GM12878 (cell line): Measurements from ENCODE around the gene ENDOU. TPM values are rescaled to one million over a fixed set of nuclear protein-coding genes. Genes with fewer than 3 reads are reported as not detected.

Experiments used
- ATAC-seq: fragments of 200-7000 bp; cut with Tn5 transposase; 3 replicates; pipeline ENCODE4 v1.9.1; 2020; ENCODE audit warnings: mild to moderate bottlenecking, moderate library complexity
- Bru-seq: library from RNA; stranded (reverse); fragments of 400-500 nt; gene quantifications from one replicate; lab custom pipeline; 2021; lab: Mats Ljungman, UMichigan
- BruChase-seq, 2 experiments: library from RNA; stranded (reverse); fragments of 400-500 nt; gene quantifications; one replicate each; lab custom pipeline; 2021; lab: Mats Ljungman, UMichigan
- BruUV-seq: library from RNA; stranded (reverse); fragments of 400-500 nt; replicated peaks from 2 replicates; lab custom pipeline; 2021; lab: Mats Ljungman, UMichigan
- CTCF ChIA-PET: fragments of 300-600 bp; sonication (Branson Sonifier 250); formaldehyde crosslinking; extraction: SDS; loops from one replicate; lab custom pipeline; 2021; ENCODE audit warnings: inconsistent platforms; lab: Yijun Ruan, JAX
- POLR2A ChIA-PET: fragments of 350-600 bp; formaldehyde crosslinking; extraction: SDS; loops from one replicate; lab custom pipeline; 2021; ENCODE audit warnings: inconsistent platforms; lab: Charles Lee
- RAD21 ChIA-PET: fragments of 300-600 bp; sonication (Branson Sonifier 250); formaldehyde crosslinking; loops from one replicate; lab custom pipeline; 2023; ENCODE audit warnings: antibody characterized with exemption; ENCODE audit not compliant: unreplicated experiment; lab: Charles Lee
- SMC1A ChIA-PET: fragments of 300-600 bp; sonication (Branson Sonifier 250); formaldehyde crosslinking; loops from one replicate; lab custom pipeline; 2023; ENCODE audit not compliant: unreplicated experiment, uncharacterized antibody; lab: Charles Lee
- DNase-seq: peaks from one replicate; pipeline ENCODE4 v3.0.0-alpha.2; 2011; ENCODE audit warnings: low read depth, low spot score
- FAIRE-seq: peaks from 3 replicates; lab custom pipeline; 2011; peaks lifted over from hg19 to GRCh38; lab: Jason Lieb, UNC
- H2AFZ ChIP-seq: 2 replicates; pipeline ENCODE4 v1.6.0; 2011; ENCODE audit warnings: low read depth, low read length, control low read depth; ENCODE audit not compliant: control insufficient read depth
- H3K27ac ChIP-seq: 2 replicates; pipeline ENCODE4 v1.5.1; 2011; ENCODE audit warnings: control low read depth; ENCODE audit not compliant: control insufficient read depth, insufficient read depth
- H3K27me3 ChIP-seq, 2 experiments: replicated peaks in 1 of 2; 2 replicates each; pipeline versions ENCODE4 v1.6.0 to v1.6.1; 2011; ENCODE audit warnings: low read length in 1 of 2; ENCODE audit not compliant: control insufficient read depth in 2 of 2, insufficient read depth in 2 of 2
- H3K36me3 ChIP-seq, 2 experiments: 2 replicates each; pipeline ENCODE4 v1.5.1; 2011; ENCODE audit warnings: low read length in 1 of 2; ENCODE audit not compliant: control insufficient read depth in 2 of 2, insufficient read depth in 2 of 2
- H3K4me1 ChIP-seq: 2 replicates; pipeline ENCODE4 v1.6.1; 2011; ENCODE audit warnings: mild to moderate bottlenecking, low read length, moderate library complexity, mixed read lengths; ENCODE audit not compliant: control insufficient read depth, insufficient read depth
- H3K4me2 ChIP-seq: 2 replicates; pipeline ENCODE4 v1.6.0; 2011; ENCODE audit warnings: control low read depth; ENCODE audit not compliant: control insufficient read depth, insufficient read depth
- H3K4me3 ChIP-seq: fragments of 200-600 bp; sonication (generic); 2 replicates; pipeline ENCODE4 v1.5.1; 2016
- H3K79me2 ChIP-seq: 2 replicates; pipeline ENCODE4 v1.6.0; 2011; ENCODE audit warnings: low read length; ENCODE audit not compliant: control insufficient read depth, insufficient read depth
- H3K9ac ChIP-seq: 2 replicates; pipeline ENCODE4 v1.8.0; 2011; ENCODE audit warnings: low read length, control low read depth, mixed read lengths; ENCODE audit not compliant: control insufficient read depth, insufficient read depth
- H3K9me3 ChIP-seq: replicated peaks from 3 replicates; pipeline ENCODE4 v1.5.1; 2011; ENCODE audit warnings: mild to moderate bottlenecking, low read length; ENCODE audit not compliant: control insufficient read depth, insufficient read depth
- H4K20me1 ChIP-seq: 2 replicates; pipeline ENCODE4 v1.6.0; 2011; ENCODE audit not compliant: control insufficient read depth, insufficient read depth
- TCF7 ChIP-seq: IDR thresholded peaks from 2 replicates; pipeline ENCODE4 v1.6.1; 2014; ENCODE audit warnings: antibody characterized with exemption, borderline replicate concordance
- WGBS: methylation state at CpG from one replicate; pipeline ENCODE4 v1.1.6; 2016; ENCODE audit warnings: low lambda C conversion rate; ENCODE audit not compliant: insufficient replicate concordance, insufficient coverage; ENCODE audit errors: missing lambda C conversion rate; 5-methylcytosine and 5-hydroxymethylcytosine counted together
- in situ Hi-C: fragments of 300-500 bp; cut with MboI; formaldehyde crosslinking; loops from 9 replicates; pipeline ENCODE4 v1.14.3; 2018; ENCODE audit warnings: mixed read lengths
- intact Hi-C: fragments of 100-400 bp; cut with micrococcal nuclease; formaldehyde crosslinking; loops from one replicate; pipeline ENCODE4 v1.14.2; 2022; ENCODE audit not compliant: unreplicated experiment
- long read RNA-seq, 2 experiments: library from polyadenylated mRNA; unstranded; transcript quantifications; one replicate each; pipeline ENCODE4 v2.0.0, GENCODE V29; 2019 to 2020
- polyA minus RNA-seq, 3 experiments: library from RNA; depleted of rRNA, polyadenylated mRNA; stranded (reverse); fragments of >200 nt; gene quantifications; 2 replicates each; pipeline ENCODE4 v1.2.3, GENCODE V29; 2011
- polyA plus RNA-seq, 11 experiments: library from polyadenylated mRNA; depleted of rRNA in 4 of 11; unstranded in 6 of 11; stranded (reverse) in 5 of 11; fragments of >200 nt; fragmentation: Nextera tagmentation in 4 of 11; fragmentation: Illumina TruSeq in 1 of 11; extraction: Ambion mirVana in 4 of 11; extraction: Trizol in 1 of 11; gene quantifications; 1 replicate in 1 of 11; 2 replicates in 10 of 11; pipeline versions ENCODE4 v1.2.1 to v1.2.3, GENCODE V29; 2011 to 2016; ENCODE audit warnings: inconsistent platforms in 2 of 11, missing spikeins in 2 of 11, low read depth in 1 of 11
- total RNA-seq, 4 experiments: library from RNA; depleted of rRNA in 3 of 4; stranded (reverse); fragments of >200 nt in 3 of 4; fragmentation: Illumina TruSeq in 1 of 4; extraction: Trizol in 1 of 4; gene quantifications; 2 replicates each; pipeline versions ENCODE4 v1.2.1 to v1.2.3, GENCODE V29; 2013 to 2021

Gene ENDOU, protein sequence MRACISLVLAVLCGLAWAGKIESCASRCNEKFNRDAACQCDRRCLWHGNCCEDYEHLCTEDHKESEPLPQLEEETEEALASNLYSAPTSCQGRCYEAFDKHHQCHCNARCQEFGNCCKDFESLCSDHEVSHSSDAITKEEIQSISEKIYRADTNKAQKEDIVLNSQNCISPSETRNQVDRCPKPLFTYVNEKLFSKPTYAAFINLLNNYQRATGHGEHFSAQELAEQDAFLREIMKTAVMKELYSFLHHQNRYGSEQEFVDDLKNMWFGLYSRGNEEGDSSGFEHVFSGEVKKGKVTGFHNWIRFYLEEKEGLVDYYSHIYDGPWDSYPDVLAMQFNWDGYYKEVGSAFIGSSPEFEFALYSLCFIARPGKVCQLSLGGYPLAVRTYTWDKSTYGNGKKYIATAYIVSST
- not detected in 2 replicates for total RNA-seq (2013; cell fraction: nucleolus; rRNA removed)
- total RNA-seq (2014; rRNA removed), result 0.17 TPM in 1 of 2 replicates, not detected in the other
- 0.09 TPM in 1 of 2 replicates, not detected in the other for total RNA-seq (2014; rRNA removed; fragmentation: Illumina TruSeq; extraction: Trizol)
- 0.21 TPM in 1 of 2 replicates, not detected in the other for total RNA-seq (2021)
- polyA plus RNA-seq (2011; ENCODE audit: low read depth), result 0.13 TPM
- 0.03 TPM in 1 of 2 replicates, not detected in the other for polyA plus RNA-seq (2011; rRNA removed)
- polyA plus RNA-seq (2011; cell fraction: cytosol; rRNA removed), result not detected in 2 replicates
- 0.09 TPM in 1 of 2 replicates, not detected in the other for polyA plus RNA-seq (2011; cell fraction: nucleus; rRNA removed)
- polyA plus RNA-seq (2012), result 0.16 TPM in 1 of 2 replicates, not detected in the other
- 0.10 and 0.19 TPM in 2 replicates for polyA plus RNA-seq (2014; fragmentation: Illumina TruSeq; extraction: Trizol)
- polyA plus RNA-seq (2014; fragmentation: Nextera tagmentation; extraction: Ambion mirVana), result under 1 TPM in 1 of 2 experiments, not detected in 1; 0.15 TPM
- 0.08 and 0.11 TPM in 2 replicates for polyA plus RNA-seq (2014; rRNA removed)
- polyA plus RNA-seq (2016; fragmentation: Nextera tagmentation; extraction: Ambion mirVana), result not detected
- polyA minus RNA-seq (2011; rRNA and poly(A)+ RNA removed), result not detected in 2 replicates
- not detected in 2 replicates for polyA minus RNA-seq (2011; cell fraction: cytosol; rRNA and poly(A)+ RNA removed)
- polyA minus RNA-seq (2011; cell fraction: nucleus; rRNA and poly(A)+ RNA removed), result not detected in 2 replicates
- Bru-seq, nascent RNA, result percentile 25 among the genes with signal in this experiment
- BruChase-seq, experiment 1, labeled RNA remaining after a 6-hour chase, result percentile 33 among the genes with signal in this experiment
- percentile 25 among the genes with signal in this experiment for BruChase-seq, experiment 2, labeled RNA remaining after a 2-hour chase
- long read RNA-seq, experiment 1, result 0 reads
- long read RNA-seq, experiment 2, result 0 reads

DNA sequence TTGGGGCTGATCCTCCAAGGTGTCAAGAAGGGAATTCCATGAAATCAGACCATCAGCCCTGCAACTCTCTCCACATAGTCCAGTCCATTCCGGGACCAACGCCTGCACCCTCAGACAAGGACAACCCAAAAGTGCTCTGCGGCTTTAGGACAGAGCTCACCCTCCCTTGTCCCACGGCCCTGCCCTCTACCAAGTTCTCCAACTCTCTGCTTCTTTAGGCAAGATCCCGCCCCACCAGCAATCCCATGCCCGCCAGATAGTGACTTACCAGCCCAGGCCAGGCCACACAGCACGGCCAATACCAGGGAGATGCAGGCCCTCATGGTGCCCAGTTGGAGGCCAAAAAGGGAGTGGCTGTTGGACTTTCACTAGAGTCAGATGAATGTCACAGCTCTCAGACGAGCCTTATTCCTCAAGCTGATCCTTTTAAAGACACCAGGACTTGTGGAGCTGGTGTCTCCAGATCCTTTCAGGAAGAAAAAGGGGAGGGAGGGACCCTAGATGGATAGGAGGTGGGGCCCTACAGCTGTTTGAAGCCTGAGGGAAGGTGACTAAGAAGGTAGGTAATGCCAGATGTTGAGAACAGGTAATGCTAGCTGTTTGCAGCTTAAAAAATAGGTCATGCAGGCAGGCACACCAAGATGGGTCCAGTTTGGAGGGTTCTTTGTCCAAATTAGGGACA, at the start of gene ENDOU:
Gene ENDOU, minus strand, starts transcription at position 400 of the 682 bp plus-strand sequence. Its CDS starts 77 bp downstream, at position 323.
- POLR2A ChIA-PET, result interaction anchor here (1.3 kb wide), 1 partner anchor 35 kb away, joined by 3 read pairs; no protein-coding TSS in a partner anchor
- FAIRE-seq, result no peak

More for the DNA sequence above, at the start of gene ENDOU:
- intact Hi-C loops, result no loop called here
- in situ Hi-C loops, result no loop called here
- Histone ChIP-seq H2AFZ (peak within 1 kb of the TSS; percentile 16; the same call in 1 of the 2 replicates), H3K27ac (no peak within 1 kb of the TSS), H3K4me1 (peaks cover 18% of the 10 kb centered on the region), H3K4me3 (no peak within 1 kb of the TSS), H4K20me1 (no peaks in the 10 kb centered on the region), H3K79me2 (no peaks in the 10 kb centered on the region), H3K36me3 (no peaks in the 10 kb centered on the region; a peak in 1 of 4 replicates), H3K27me3 (no peaks in the 10 kb centered on the region), H3K4me2 (0 out of 2 replicates have a peak within 1 kb of the TSS, but pooled peaks have one; percentile 28), H3K9me3 (no peaks in the 10 kb centered on the region), H3K9ac (no peak within 1 kb of the TSS)
- no peak for ATAC-seq
- BruUV-seq, result no TSS peak
- WGBS, result 93% methylated on average over 8 of the region's 8 CpGs
- ChIA-PET SMC1A (interaction anchor here (0.5 to 7.9 kb wide), 8 partner anchors 10 to 110 kb away, joined by 3 to 60 read pairs (median 9); partner anchors contain the start of gene RPAP3), RAD21 (interaction anchor here (0.9 to 7.9 kb wide), 8 partner anchors 8 to 113 kb away, joined by 3 to 42 read pairs (median 4); no protein-coding TSS in a partner anchor), CTCF (interaction anchor here (0.6 to 7.2 kb wide), 12 partner anchors 9 to 296 kb away, joined by 3 to 87 read pairs (median 3); partner anchors contain the start of gene RPAP3)
- TF ChIP-seq TCF7, result no peak
- no peak for DNase-seq
